Loucy (cell line): ENCODE results near the gene TMEM273.

ENCODE experiments used
- EZH2phosphoT487 ChIP-seq: fragments of 200-600 bp; IDR thresholded peaks from 2 replicates; pipeline ENCODE4 v1.6.1; 2018; ENCODE audit warnings: antibody characterized with exemption, mild to moderate bottlenecking, moderate library complexity, borderline replicate concordance
- TF ChIP-seq, protein P1 (sequence below): fragments of 200-600 bp; sonication (generic); conservative IDR thresholded peaks from 2 replicates; pipeline ENCODE4 v1.5.1; 2014; ENCODE audit warnings: mild to moderate bottlenecking, antibody characterized with exemption, low read length

DNA sequence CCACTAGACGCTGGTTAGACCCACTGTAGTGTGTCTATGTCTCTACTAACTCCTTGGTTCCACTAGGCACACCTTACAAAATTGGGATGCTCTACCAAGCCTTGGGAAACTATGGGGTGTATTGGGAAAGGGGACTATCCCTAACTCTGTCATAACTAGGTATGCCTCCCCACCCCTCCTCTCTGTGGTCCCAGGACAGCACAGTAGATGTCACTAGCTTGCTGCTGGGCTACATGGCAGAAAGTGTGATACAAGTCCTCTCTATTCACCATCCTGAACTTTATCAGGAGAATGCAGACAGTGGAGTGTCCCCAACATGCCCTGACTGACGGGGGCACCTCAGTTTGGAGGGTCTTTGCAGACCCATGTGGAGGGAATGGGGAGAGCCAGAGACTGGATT, 30.3 kb upstream of the TMEM273 start:
- TF ChIP-seq, protein P1, sequence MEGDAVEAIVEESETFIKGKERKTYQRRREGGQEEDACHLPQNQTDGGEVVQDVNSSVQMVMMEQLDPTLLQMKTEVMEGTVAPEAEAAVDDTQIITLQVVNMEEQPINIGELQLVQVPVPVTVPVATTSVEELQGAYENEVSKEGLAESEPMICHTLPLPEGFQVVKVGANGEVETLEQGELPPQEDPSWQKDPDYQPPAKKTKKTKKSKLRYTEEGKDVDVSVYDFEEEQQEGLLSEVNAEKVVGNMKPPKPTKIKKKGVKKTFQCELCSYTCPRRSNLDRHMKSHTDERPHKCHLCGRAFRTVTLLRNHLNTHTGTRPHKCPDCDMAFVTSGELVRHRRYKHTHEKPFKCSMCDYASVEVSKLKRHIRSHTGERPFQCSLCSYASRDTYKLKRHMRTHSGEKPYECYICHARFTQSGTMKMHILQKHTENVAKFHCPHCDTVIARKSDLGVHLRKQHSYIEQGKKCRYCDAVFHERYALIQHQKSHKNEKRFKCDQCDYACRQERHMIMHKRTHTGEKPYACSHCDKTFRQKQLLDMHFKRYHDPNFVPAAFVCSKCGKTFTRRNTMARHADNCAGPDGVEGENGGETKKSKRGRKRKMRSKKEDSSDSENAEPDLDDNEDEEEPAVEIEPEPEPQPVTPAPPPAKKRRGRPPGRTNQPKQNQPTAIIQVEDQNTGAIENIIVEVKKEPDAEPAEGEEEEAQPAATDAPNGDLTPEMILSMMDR: peak; percentile 58
- no peak for TF ChIP-seq EZH2phosphoT487
